ENCODE data around the gene MESP2. TPM values are rescaled to one million over a fixed set of nuclear protein-coding genes. Genes with fewer than 3 reads are reported as not detected.
A peak's percentile ranks its signal among the peaks of the same experiment; 100 is the strongest.

Gene MESP2
- total and polyA plus RNA-seq, 2 of the 13 experiments (the other 11 are each of a cell fraction or from before 2014, with no cell fraction given) = not detected

DNA sequence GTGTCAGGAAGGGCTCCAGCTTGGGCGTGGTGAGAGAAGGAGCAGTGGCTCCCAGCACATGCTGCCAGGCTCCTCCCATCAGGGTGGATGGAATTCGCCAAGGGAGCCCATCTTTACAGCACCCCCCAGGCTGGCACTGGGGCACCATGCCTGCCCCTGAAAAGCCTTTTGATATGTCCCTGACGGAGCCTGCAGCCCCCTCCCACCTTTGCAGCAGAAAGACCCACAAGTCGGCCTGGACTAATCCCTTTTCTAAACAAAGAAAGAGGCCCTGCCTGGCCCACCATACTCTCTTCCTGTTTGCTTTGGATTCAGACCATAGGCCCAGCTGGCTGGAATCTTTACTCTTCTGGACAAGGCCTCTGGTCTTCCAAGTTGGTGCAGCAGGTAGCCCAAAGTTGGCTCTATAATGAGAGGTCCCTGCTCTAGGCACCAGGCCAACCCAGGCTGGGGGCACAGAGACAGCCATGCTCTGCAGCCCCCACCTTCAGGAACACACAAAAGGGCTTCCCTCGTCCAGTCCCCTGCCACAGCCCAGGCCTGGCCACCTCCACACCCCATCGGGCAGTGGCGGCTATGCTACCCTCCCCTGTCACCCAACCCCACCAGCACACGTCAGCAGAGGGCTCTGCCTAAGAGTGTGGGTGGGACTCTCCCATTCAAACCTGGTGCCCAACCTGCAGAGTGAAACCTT, 33.1 kb downstream of the MESP2 start (continued):
- TF ChIP-seq U2AF1 (optimal IDR thresholded peaks at IDR 0.05; ENCODE audit: low read depth, low read length) (no peak), ZFP36L2 (CRISPR knock-in tag; IDR thresholded peaks at IDR 0.05) (no peak), ETV5 (CRISPR knock-in tag; IDR thresholded peaks at IDR 0.05; ENCODE audit: borderline replicate concordance) (peak; percentile 97), ZNF124 (CRISPR knock-in tag; IDR thresholded peaks at IDR 0.05) (no peak), ARID2 (CRISPR knock-in tag; IDR thresholded peaks at IDR 0.05; ENCODE audit: borderline replicate concordance) (peak; percentile 46; the same call in 1 of the 2 replicates), CEBPB (IDR thresholded peaks at IDR 0.05; ENCODE audit: borderline replicate concordance, low read depth, low read length) (no peak), MBD4 (IDR thresholded peaks at IDR 0.05; ENCODE audit: borderline replicate concordance, low read length) (no peak), ZKSCAN5 (CRISPR knock-in tag; IDR thresholded peaks at IDR 0.05) (no peak), CC2D1A (CRISPR knock-in tag; IDR thresholded peaks at IDR 0.05) (0 out of 2 replicates have a peak, but pooled peaks have one; percentile 29), FOXM1 (CRISPR knock-in tag; IDR thresholded peaks at IDR 0.05) (no peak), NR2F1 (CRISPR knock-in tag; IDR thresholded peaks at IDR 0.05) (no peak), NCOR1 (IDR thresholded peaks at IDR 0.05; ENCODE audit: borderline replicate concordance, low read length) (0 out of 2 replicates have a peak, but pooled peaks have one; percentile 40)
- TF ChIP-seq, protein P1, sequence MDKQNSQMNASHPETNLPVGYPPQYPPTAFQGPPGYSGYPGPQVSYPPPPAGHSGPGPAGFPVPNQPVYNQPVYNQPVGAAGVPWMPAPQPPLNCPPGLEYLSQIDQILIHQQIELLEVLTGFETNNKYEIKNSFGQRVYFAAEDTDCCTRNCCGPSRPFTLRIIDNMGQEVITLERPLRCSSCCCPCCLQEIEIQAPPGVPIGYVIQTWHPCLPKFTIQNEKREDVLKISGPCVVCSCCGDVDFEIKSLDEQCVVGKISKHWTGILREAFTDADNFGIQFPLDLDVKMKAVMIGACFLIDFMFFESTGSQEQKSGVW (CRISPR knock-in tag; IDR thresholded peaks at IDR 0.05; ENCODE audit: borderline replicate concordance) = no peak
- TF ChIP-seq, protein P2, sequence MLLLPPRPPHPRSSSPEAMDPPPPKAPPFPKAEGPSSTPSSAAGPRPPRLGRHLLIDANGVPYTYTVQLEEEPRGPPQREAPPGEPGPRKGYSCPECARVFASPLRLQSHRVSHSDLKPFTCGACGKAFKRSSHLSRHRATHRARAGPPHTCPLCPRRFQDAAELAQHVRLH (CRISPR knock-in tag; IDR thresholded peaks at IDR 0.05; ENCODE audit: borderline replicate concordance, low read depth) = no peak
- TF ChIP-seq, protein P3, sequence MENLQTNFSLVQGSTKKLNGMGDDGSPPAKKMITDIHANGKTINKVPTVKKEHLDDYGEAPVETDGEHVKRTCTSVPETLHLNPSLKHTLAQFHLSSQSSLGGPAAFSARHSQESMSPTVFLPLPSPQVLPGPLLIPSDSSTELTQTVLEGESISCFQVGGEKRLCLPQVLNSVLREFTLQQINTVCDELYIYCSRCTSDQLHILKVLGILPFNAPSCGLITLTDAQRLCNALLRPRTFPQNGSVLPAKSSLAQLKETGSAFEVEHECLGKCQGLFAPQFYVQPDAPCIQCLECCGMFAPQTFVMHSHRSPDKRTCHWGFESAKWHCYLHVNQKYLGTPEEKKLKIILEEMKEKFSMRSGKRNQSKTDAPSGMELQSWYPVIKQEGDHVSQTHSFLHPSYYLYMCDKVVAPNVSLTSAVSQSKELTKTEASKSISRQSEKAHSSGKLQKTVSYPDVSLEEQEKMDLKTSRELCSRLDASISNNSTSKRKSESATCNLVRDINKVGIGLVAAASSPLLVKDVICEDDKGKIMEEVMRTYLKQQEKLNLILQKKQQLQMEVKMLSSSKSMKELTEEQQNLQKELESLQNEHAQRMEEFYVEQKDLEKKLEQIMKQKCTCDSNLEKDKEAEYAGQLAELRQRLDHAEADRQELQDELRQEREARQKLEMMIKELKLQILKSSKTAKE (CRISPR knock-in tag; IDR thresholded peaks at IDR 0.05; ENCODE audit: borderline replicate concordance) = peak; percentile 79
- TF ChIP-seq, protein P4, sequence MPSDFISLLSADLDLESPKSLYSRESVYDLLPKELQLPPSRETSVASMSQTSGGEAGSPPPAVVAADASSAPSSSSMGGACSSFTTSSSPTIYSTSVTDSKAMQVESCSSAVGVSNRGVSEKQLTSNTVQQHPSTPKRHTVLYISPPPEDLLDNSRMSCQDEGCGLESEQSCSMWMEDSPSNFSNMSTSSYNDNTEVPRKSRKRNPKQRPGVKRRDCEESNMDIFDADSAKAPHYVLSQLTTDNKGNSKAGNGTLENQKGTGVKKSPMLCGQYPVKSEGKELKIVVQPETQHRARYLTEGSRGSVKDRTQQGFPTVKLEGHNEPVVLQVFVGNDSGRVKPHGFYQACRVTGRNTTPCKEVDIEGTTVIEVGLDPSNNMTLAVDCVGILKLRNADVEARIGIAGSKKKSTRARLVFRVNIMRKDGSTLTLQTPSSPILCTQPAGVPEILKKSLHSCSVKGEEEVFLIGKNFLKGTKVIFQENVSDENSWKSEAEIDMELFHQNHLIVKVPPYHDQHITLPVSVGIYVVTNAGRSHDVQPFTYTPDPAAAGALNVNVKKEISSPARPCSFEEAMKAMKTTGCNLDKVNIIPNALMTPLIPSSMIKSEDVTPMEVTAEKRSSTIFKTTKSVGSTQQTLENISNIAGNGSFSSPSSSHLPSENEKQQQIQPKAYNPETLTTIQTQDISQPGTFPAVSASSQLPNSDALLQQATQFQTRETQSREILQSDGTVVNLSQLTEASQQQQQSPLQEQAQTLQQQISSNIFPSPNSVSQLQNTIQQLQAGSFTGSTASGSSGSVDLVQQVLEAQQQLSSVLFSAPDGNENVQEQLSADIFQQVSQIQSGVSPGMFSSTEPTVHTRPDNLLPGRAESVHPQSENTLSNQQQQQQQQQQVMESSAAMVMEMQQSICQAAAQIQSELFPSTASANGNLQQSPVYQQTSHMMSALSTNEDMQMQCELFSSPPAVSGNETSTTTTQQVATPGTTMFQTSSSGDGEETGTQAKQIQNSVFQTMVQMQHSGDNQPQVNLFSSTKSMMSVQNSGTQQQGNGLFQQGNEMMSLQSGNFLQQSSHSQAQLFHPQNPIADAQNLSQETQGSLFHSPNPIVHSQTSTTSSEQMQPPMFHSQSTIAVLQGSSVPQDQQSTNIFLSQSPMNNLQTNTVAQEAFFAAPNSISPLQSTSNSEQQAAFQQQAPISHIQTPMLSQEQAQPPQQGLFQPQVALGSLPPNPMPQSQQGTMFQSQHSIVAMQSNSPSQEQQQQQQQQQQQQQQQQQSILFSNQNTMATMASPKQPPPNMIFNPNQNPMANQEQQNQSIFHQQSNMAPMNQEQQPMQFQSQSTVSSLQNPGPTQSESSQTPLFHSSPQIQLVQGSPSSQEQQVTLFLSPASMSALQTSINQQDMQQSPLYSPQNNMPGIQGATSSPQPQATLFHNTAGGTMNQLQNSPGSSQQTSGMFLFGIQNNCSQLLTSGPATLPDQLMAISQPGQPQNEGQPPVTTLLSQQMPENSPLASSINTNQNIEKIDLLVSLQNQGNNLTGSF (CRISPR knock-in tag; IDR thresholded peaks at IDR 0.05) = no peak
- TF ChIP-seq, protein P5, sequence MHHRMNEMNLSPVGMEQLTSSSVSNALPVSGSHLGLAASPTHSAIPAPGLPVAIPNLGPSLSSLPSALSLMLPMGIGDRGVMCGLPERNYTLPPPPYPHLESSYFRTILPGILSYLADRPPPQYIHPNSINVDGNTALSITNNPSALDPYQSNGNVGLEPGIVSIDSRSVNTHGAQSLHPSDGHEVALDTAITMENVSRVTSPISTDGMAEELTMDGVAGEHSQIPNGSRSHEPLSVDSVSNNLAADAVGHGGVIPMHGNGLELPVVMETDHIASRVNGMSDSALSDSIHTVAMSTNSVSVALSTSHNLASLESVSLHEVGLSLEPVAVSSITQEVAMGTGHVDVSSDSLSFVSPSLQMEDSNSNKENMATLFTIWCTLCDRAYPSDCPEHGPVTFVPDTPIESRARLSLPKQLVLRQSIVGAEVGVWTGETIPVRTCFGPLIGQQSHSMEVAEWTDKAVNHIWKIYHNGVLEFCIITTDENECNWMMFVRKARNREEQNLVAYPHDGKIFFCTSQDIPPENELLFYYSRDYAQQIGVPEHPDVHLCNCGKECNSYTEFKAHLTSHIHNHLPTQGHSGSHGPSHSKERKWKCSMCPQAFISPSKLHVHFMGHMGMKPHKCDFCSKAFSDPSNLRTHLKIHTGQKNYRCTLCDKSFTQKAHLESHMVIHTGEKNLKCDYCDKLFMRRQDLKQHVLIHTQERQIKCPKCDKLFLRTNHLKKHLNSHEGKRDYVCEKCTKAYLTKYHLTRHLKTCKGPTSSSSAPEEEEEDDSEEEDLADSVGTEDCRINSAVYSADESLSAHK (CRISPR knock-in tag; IDR thresholded peaks at IDR 0.05; ENCODE audit: borderline replicate concordance) = no peak
